Neural cell (in vitro differentiated cells): ENCODE data around the gene DEFB115. TPM values are rescaled to one million over a fixed set of nuclear protein-coding genes. Genes with fewer than 3 reads are reported as not detected.

Source experiments
- H2AFZ ChIP-seq: fragments of 200-600, 300-800 bp; sonication (generic), shearing (Covaris generic); 2 replicates; pipeline ENCODE4 v1.6.0; 2014; ENCODE audit warnings: low read depth, mild to moderate bottlenecking, antibody characterized with exemption, low read length, moderate library complexity
- H3F3A ChIP-seq: fragments of 200-600 bp; shearing (Covaris generic); 2 replicates; pipeline ENCODE4 v1.6.1; 2016; ENCODE audit warnings: mild to moderate bottlenecking, moderate library complexity, mixed read lengths, antibody characterized with exemption, low read length; ENCODE audit not compliant: insufficient read depth, poor library complexity, severe bottlenecking
- H3K27ac ChIP-seq: fragments of 200-600, 300-800 bp; sonication (generic), shearing (Covaris generic); 2 replicates; pipeline ENCODE4 v1.5.1; 2014; ENCODE audit warnings: mild to moderate bottlenecking, low read length, moderate library complexity
- H3K27me3 ChIP-seq: fragments of 300-800, 200-600 bp; sonication (generic), shearing (Covaris generic); 2 replicates; pipeline ENCODE4 v1.6.0; 2014; ENCODE audit warnings: mild to moderate bottlenecking, low read depth, low read length, moderate library complexity; ENCODE audit not compliant: insufficient read depth
- H3K36me3 ChIP-seq: fragments of 300-800, 200-600 bp; sonication (generic), shearing (Covaris generic); 2 replicates; pipeline ENCODE4 v1.5.1; 2014; ENCODE audit warnings: mild to moderate bottlenecking, antibody characterized with exemption, low read length, moderate library complexity; ENCODE audit not compliant: insufficient read depth
- H3K4me2 ChIP-seq: fragments of 300-800, 200-600 bp; sonication (generic), shearing (Covaris generic); 2 replicates; pipeline ENCODE4 v1.6.0; 2014; ENCODE audit warnings: mild to moderate bottlenecking, low read length
- H3K4me3 ChIP-seq: fragments of 300-800, 200-600 bp; sonication (generic), shearing (Covaris generic); 2 replicates; pipeline ENCODE4 v1.5.1; 2014; ENCODE audit warnings: mild to moderate bottlenecking, low read length, moderate library complexity
- H3K79me2 ChIP-seq: fragments of 200-600 bp; shearing (Covaris generic); replicated peaks from 2 replicates; pipeline ENCODE4 v1.6.0; 2014; ENCODE audit warnings: mild to moderate bottlenecking, low read length, moderate library complexity; ENCODE audit not compliant: insufficient read depth
- H3K9ac ChIP-seq: fragments of 300-800, 200-600 bp; sonication (generic), shearing (Covaris generic); 2 replicates; pipeline ENCODE4 v1.6.1; 2016; ENCODE audit warnings: mild to moderate bottlenecking, low read length, mixed read lengths
- H3K9me2 ChIP-seq: fragments of 200-600 bp; shearing (Covaris generic); 2 replicates; pipeline ENCODE4 v1.6.1; 2016; ENCODE audit warnings: mild to moderate bottlenecking, low read length, mixed read lengths; ENCODE audit not compliant: insufficient read depth
- H3K9me3 ChIP-seq: fragments of 200-600, 300-800 bp; sonication (generic), shearing (Covaris generic); 2 replicates; pipeline ENCODE4 v1.6.1; 2016; ENCODE audit warnings: mild to moderate bottlenecking, mixed run types, low read length, moderate library complexity, mixed read lengths
- H4K20me1 ChIP-seq: fragments of 200-600 bp; shearing (Covaris generic); 2 replicates; pipeline ENCODE4 v1.6.1; 2016; ENCODE audit warnings: mild to moderate bottlenecking, mixed run types; ENCODE audit not compliant: insufficient read depth
- CTCF ChIP-seq: fragments of 450-650 bp; IDR thresholded peaks from 2 replicates; pipeline ENCODE4 v1.5.1; 2014; ENCODE audit warnings: antibody characterized with exemption, mild to moderate bottlenecking, moderate library complexity; ENCODE audit not compliant: poor library complexity, severe bottlenecking
- EP300 ChIP-seq: fragments of 450-650 bp; conservative IDR thresholded peaks from 2 replicates; pipeline ENCODE4 v1.6.1; 2014; ENCODE audit warnings: antibody characterized with exemption, mild to moderate bottlenecking, moderate library complexity; ENCODE audit not compliant: poor library complexity, severe bottlenecking
- EZH2 ChIP-seq: fragments of 200-600, 300-800 bp; shearing (Covaris generic), sonication (generic); IDR thresholded peaks from 2 replicates; pipeline ENCODE4 v1.6.1; 2014; ENCODE audit warnings: antibody characterized with exemption, low read length, borderline replicate concordance, mild to moderate bottlenecking; ENCODE audit not compliant: insufficient read depth, poor library complexity, severe bottlenecking
- MXI1 ChIP-seq: fragments of 450-650 bp; conservative IDR thresholded peaks from 2 replicates; pipeline ENCODE4 v1.6.1; 2014; ENCODE audit warnings: antibody characterized with exemption, mild to moderate bottlenecking; ENCODE audit not compliant: poor library complexity, severe bottlenecking
- POLR2AphosphoS5 ChIP-seq: IDR thresholded peaks from 2 replicates; pipeline ENCODE4 v1.6.1; 2012
- RAD21 ChIP-seq: fragments of 450-650 bp; conservative IDR thresholded peaks from 2 replicates; pipeline ENCODE4 v1.6.1; 2014; ENCODE audit warnings: antibody characterized with exemption, mild to moderate bottlenecking, moderate library complexity
- REST ChIP-seq: IDR thresholded peaks from 2 replicates; pipeline ENCODE4 v1.6.1; 2012; ENCODE audit warnings: borderline replicate concordance
- SMC3 ChIP-seq: fragments of 450-650 bp; conservative IDR thresholded peaks from 2 replicates; pipeline ENCODE4 v1.6.1; 2014; ENCODE audit warnings: antibody characterized with exemption, mild to moderate bottlenecking, moderate library complexity; ENCODE audit not compliant: poor library complexity
- TAF1 ChIP-seq: IDR thresholded peaks from 2 replicates; pipeline ENCODE4 v1.6.1; 2012; ENCODE audit warnings: low read depth
- polyA minus RNA-seq: library from RNA; depleted of rRNA, polyadenylated mRNA; stranded (reverse); fragments of >200 nt; gene quantifications from 2 replicates; pipeline ENCODE4 v1.2.3, GENCODE V29; 2014
- polyA plus RNA-seq: library from polyadenylated mRNA; depleted of rRNA; stranded (reverse); fragments of >200 nt; gene quantifications from 2 replicates; pipeline ENCODE4 v1.2.3, GENCODE V29; 2014

DEFB115 gene
- polyA plus RNA-seq, result not detected in 2 replicates
- polyA minus RNA-seq, result not detected in 2 replicates

GRCh38 chr20:31257364-31257763 is at the start of gene DEFB115:
TSS of gene DEFB115 (plus strand) at chr20:31257664. CDS start at chr20:31257664, 0 bp downstream.
- H3K79me2 ChIP-seq, result no peaks in the 10 kb centered on the region
- no peaks in the 10 kb centered on the region for H3K27me3 ChIP-seq
- peaks cover 8% of the 10 kb centered on the region for H3K9me3 ChIP-seq
- no peaks in the 10 kb centered on the region for H4K20me1 ChIP-seq
- no peak within 1 kb of the TSS for H3K4me2 ChIP-seq
- H2AFZ ChIP-seq, result no peak within 1 kb of the TSS
- TF ChIP-seq POLR2AphosphoS5, result no peak
- no peak for TF ChIP-seq TAF1
- no peak for TF ChIP-seq SMC3
- TF ChIP-seq EZH2, result no peak
- no peak for TF ChIP-seq MXI1
- TF ChIP-seq REST, result no peak
- H3K4me3 ChIP-seq, result no peak within 1 kb of the TSS
- H3K9me2 ChIP-seq, result no peaks in the 10 kb centered on the region
- no peaks in the 10 kb centered on the region for H3K36me3 ChIP-seq
- no peaks in the 10 kb centered on the region for H3F3A ChIP-seq
- no peak within 1 kb of the TSS for H3K9ac ChIP-seq
- H3K27ac ChIP-seq, result no peak within 1 kb of the TSS

- Histone ChIP-seq H3K27me3 (no peaks in the 10 kb centered on the region), H2AFZ (no peak overlapping the region), H3K9me3 (peaks cover 80% of the 10 kb centered on the region), H3K4me3 (no peak overlapping the region), H3K27ac (no peak overlapping the region), H3K9me2 (no peaks in the 10 kb centered on the region), H3K36me3 (no peaks in the 10 kb centered on the region), H3K4me2 (no peak overlapping the region), H3K79me2 (no peaks in the 10 kb centered on the region), H4K20me1 (no peaks in the 10 kb centered on the region), H3K9ac (no peak overlapping the region), H3F3A (no peaks in the 10 kb centered on the region)
- TF ChIP-seq EP300 (no peak), EZH2 (no peak), MXI1 (no peak), RAD21 (no peak), SMC3 (no peak), REST (no peak), TAF1 (no peak), CTCF (no peak), POLR2AphosphoS5 (no peak)
These were observed 20.5 kb upstream of the DEFB115 start for GRCh38 chr20:31236953-31237352.
